BLaER1 treated with 17β-estradiol and CSF1 and Interleukin-3, amounts not matched to agents 10 nM and 100 nM (cell line): Measurements from ENCODE around the gene TOR1A.
A peak's percentile ranks its signal among the peaks of the same experiment; 100 is the strongest.

Experiments used
- H3K27ac ChIP-seq, 11 experiments: shearing (Covaris generic); formaldehyde crosslinking; 2 replicates each; pipeline ENCODE4 v1.8.1; 2022
- H3K27me3 ChIP-seq, 11 experiments: shearing (Covaris generic); formaldehyde crosslinking; 2 replicates each; pipeline ENCODE4 v1.8.1; 2022
- H3K36me3 ChIP-seq, 11 experiments: shearing (Covaris generic); formaldehyde crosslinking; 2 replicates each; pipeline ENCODE4 v1.8.1; 2022
- H3K4me1 ChIP-seq, 10 experiments: shearing (Covaris generic); formaldehyde crosslinking; 2 replicates each; pipeline ENCODE4 v1.8.1; 2022
- H3K4me2 ChIP-seq, 11 experiments: shearing (Covaris generic); formaldehyde crosslinking; 2 replicates each; pipeline ENCODE4 v1.8.1; 2022
- H3K4me3 ChIP-seq, 10 experiments: shearing (Covaris generic); formaldehyde crosslinking; 2 replicates each; pipeline ENCODE4 v1.8.1; 2022
- H3K9ac ChIP-seq, 11 experiments: shearing (Covaris generic); formaldehyde crosslinking; 2 replicates each; pipeline ENCODE4 v1.8.1; 2022
- H3K9me3 ChIP-seq, 11 experiments: shearing (Covaris generic); formaldehyde crosslinking; replicated peaks in 1 of 11; 2 replicates each; pipeline ENCODE4 v1.8.1; 2022
- H4K20me1 ChIP-seq, 11 experiments: shearing (Covaris generic); formaldehyde crosslinking; 2 replicates each; pipeline ENCODE4 v1.8.1; 2022
- Cebpa-rat ChIP-seq, 11 experiments: shearing (Covaris generic); IDR thresholded peaks; 2 replicates each; pipeline ENCODE4 v1.8.1; 2022

Gene TOR1A

DNA sequence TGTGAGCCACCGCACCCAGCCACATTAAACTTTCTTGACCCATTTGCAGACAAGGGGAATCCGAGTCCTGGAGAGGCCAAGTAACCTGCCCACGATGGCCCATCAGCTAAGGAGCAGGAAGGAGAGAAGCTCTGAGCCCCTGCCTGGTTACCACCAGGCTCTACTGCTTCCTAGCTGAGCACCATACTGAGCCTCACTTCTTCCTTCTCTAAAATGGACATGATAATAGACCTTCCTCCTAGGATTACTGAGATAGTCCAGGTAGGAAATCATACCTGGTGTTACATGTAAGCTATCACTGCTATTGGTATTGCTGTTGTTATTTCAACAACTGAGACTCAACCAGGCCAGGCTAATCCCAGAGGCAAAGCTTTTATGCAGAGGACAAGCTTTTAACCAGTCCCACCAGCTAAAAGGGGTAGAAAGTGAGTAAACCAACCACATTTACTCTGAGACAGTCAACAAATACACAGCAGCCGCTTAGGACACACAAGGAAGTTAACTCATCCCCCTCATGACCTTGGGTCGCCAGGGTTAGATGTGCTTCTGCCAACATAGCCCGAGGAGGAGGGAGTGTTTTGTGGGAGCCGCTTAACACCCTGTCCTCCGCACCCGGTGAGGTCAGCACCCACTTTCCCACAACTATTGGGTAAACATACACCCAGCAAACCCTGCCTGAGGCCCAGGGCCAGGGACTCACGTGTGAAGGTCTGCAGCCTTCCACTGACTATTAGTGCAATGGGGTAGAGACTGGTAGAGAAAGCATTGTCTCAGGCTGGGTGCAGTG is 50.5 kb downstream of the TOR1A start:
- Histone ChIP-seq H3K4me3 (no peak overlapping the region), H3K4me2 (peak overlapping the region in 10 of 11 experiments; percentile 0 to 80 (median 67); a peak in 19 of 22 replicates), H3K27me3 (peaks cover 0 to 7% (median 0%) of the 10 kb centered on the region in 11 experiments; a peak in 5 of 22 replicates), H3K36me3 (no peaks in the 10 kb centered on the region), H3K4me1 (peaks cover 38 to 76% (median 52%) of the 10 kb centered on the region in 10 experiments), H3K9ac (peak overlapping the region in 6 of 11 experiments; percentile 0 to 48 (median 32); a peak in 9 of 22 replicates), H3K9me3 (no peaks in the 10 kb centered on the region), H3K27ac (peak overlapping the region in 10 of 11 experiments; percentile 13 to 74 (median 52); a peak in 18 of 22 replicates), H4K20me1 (no peaks in the 10 kb centered on the region)
- no peak for TF ChIP-seq Cebpa-rat (IDR thresholded peaks at IDR 0.05)

DNA sequence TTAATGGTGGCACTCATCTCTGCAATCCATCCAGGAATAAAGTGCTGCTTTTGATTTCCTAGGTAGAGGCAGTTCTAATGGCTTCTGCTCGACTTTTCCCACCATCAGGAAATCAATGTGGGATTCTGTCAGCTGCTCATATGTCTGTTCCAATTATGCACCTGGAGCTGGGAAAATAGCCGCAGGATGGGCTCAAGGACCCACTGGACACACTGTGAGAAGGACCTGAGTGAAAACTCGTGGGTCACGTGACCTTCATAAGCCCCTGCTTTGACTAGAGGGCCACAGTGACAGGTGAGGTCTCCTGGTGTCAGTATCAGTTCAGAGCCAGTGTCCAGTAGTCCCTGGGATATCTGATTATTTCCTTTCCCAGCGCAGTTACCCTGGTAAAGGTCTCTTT is 53.2 kb downstream of the TOR1A start:
- no peak overlapping the region for H3K9ac ChIP-seq

DNA sequence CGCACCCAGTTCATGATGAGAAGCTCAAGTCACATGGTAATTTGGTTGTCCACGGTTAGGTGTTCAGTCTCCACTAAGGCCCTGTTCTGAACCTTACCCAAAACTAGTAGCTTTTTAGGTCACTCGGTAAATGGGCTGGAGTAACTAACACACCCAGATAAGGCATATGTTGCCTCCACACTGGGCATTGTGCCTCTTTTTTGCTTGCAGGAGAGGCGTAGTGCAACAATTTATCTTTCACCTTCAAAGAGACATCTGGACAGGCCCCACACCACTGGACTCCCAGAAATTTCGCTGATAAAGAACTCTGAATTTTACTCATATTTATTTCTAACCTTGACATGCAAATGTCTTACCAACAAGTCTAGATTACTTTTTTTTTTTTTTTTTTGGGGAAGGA is 54.3 kb downstream of the TOR1A start:
- no peak for TF ChIP-seq Cebpa-rat (IDR thresholded peaks at IDR 0.05)
- Histone ChIP-seq H3K4me2 (no peak overlapping the region), H3K27me3 (peaks cover 0 to 2% (median 0%) of the 10 kb centered on the region in 11 experiments; a peak in 5 of 22 replicates), H4K20me1 (no peaks in the 10 kb centered on the region), H3K27ac (0 out of 22 replicates have a peak overlapping the region, but pooled peaks of 2 of the 11 experiments have one; percentile 2 to 11), H3K9me3 (no peaks in the 10 kb centered on the region), H3K4me1 (peaks cover 3 to 67% (median 28%) of the 10 kb centered on the region in 10 experiments), H3K4me3 (no peak overlapping the region), H3K36me3 (no peaks in the 10 kb centered on the region), H3K9ac (no peak overlapping the region)

More for the DNA sequence above, 53.2 kb downstream of the TOR1A start:
- H3K4me2 ChIP-seq: no peak overlapping the region
- peaks cover 13 to 67% (median 30%) of the 10 kb centered on the region in 10 experiments for H3K4me1 ChIP-seq
- no peak overlapping the region for H3K4me3 ChIP-seq
- H3K36me3 ChIP-seq: no peaks in the 10 kb centered on the region
- peaks cover 0 to 7% (median 0%) of the 10 kb centered on the region in 11 experiments; a peak in 5 of 22 replicates for H3K27me3 ChIP-seq
- no peak overlapping the region for H3K27ac ChIP-seq
- no peaks in the 10 kb centered on the region for H4K20me1 ChIP-seq
- H3K9me3 ChIP-seq: no peaks in the 10 kb centered on the region
- no peak for TF ChIP-seq Cebpa-rat (IDR thresholded peaks at IDR 0.05)

DNA sequence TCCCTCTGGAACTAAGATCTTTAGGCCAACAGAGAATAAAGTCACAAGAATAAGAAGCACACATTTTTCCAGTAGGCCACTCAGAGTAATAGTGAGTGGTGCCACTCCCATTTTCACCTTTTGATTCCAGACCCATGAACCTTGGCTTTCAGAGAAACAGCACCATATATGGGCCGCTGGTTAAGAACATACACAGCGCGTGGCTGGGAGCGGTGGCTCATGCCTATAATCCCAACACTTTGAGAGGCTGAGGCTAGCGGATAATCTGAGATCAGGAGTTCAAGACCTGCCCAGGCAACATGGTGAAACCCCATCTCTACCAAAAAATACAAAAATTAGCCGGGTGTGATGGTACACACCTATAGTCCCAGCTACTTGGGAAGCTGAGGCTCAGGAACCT is 55.5 kb downstream of the TOR1A start:
- no peaks in the 10 kb centered on the region for H3K27me3 ChIP-seq
- H3K4me3 ChIP-seq: no peak overlapping the region
- no peaks in the 10 kb centered on the region for H3K9me3 ChIP-seq
- H3K9ac ChIP-seq: no peak overlapping the region
- H3K36me3 ChIP-seq: no peaks in the 10 kb centered on the region
- TF ChIP-seq Cebpa-rat (IDR thresholded peaks at IDR 0.05): no peak
- peaks cover 0 to 68% (median 30%) of the 10 kb centered on the region in 10 experiments; a peak in 17 of 20 replicates for H3K4me1 ChIP-seq
- no peak overlapping the region; a peak in 1 of 22 replicates for H3K27ac ChIP-seq
- no peaks in the 10 kb centered on the region for H4K20me1 ChIP-seq
- H3K4me2 ChIP-seq: no peak overlapping the region

DNA sequence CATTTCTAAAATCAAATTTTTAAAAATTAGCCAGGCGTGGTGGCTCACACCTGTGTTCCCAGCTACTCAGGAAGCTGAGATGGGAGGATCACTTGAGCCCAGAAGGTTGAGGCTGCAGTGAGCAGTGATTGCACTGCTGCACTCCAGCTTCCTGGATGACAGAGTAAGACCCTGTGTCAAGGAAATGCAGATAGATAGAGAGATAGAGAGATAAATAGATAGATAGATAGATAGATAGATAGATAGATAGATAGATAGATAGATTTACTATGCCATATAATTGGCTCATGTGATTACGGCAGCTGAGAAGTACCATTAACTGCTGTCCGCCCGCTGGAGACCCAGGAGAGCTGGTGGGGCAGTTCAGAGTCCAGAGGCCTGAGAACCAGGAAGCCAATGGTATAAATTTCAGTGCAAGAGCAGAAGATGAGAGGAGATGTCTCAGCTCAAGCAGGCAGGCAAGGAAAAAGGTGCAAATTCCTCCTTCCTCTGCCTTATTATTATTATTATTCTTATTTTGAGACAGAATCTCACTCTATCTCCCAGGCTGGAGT is 58.1 kb downstream of the TOR1A start:
- Histone ChIP-seq H3K4me1 (peaks cover 9 to 76% (median 48%) of the 10 kb centered on the region in 10 experiments), H3K27ac (peak overlapping the region in 2 of 11 experiments; percentile 6 to 83; a peak in 3 of 22 replicates), H3K36me3 (no peaks in the 10 kb centered on the region), H3K9me3 (no peaks in the 10 kb centered on the region), H3K9ac (no peak overlapping the region), H4K20me1 (no peaks in the 10 kb centered on the region), H3K4me2 (peak overlapping the region in 6 of 11 experiments; percentile 2 to 88 (median 38); a peak in 9 of 22 replicates), H3K27me3 (no peaks in the 10 kb centered on the region), H3K4me3 (no peak overlapping the region)
- TF ChIP-seq Cebpa-rat (IDR thresholded peaks at IDR 0.05): no peak

DNA sequence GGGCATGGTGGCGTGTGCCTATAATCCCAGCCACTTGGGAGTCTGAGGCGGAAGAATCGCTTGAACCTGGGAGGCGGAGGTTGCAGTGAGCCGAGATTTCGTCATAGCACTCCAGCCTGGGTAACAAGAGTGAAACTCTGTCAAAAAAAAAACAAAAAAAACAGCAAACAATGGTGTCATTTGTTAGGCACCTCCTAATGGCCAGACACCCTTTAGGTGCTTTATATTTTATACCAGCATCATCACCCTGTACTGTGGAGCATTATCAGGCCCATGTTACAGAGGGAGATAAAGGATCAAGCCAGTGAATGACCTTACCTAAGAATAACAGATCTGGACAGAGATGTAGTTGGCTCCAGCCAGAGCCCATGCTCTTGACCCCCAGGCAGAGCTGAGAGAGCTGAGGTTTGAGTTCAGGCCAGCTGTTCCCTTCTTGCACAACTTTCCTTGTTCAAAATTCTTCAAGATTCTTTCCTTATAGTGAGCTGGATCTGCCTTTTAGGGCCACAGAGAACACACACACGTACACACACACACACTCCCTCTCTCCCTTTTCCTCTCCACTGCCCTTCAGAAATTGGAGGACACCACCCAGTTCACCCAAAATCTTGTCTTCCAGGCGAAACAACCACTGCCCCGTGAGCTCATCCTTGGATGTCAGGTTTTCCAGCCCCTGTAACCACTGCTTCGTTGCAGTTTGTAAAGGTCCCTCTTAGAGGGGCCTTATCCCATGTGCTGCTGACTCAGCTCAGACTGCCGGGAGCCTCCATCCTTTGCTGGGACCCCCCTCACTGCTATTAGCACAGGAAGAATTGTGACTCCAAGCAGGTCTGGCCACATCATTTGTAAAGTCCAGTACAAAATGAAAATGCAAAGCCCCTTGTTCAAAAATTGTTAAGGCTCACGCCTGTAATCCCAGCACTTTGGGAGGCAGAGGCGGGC is 60.7 kb downstream of the TOR1A start:
- Histone ChIP-seq H3K4me1 (peaks cover 11 to 91% (median 70%) of the 10 kb centered on the region in 10 experiments), H3K4me2 (peak overlapping the region in 10 of 11 experiments; percentile 57 to 88 (median 74); a peak in 19 of 22 replicates), H3K9ac (peak overlapping the region in 9 of 11 experiments; percentile 7 to 66 (median 56); a peak in 14 of 22 replicates), H3K27me3 (no peaks in the 10 kb centered on the region), H3K27ac (peak overlapping the region in 10 of 11 experiments; percentile 45 to 85 (median 73); a peak in 19 of 22 replicates), H4K20me1 (no peaks in the 10 kb centered on the region), H3K4me3 (0 out of 20 replicates have a peak overlapping the region, but pooled peaks of 1 of the 10 experiments have one; percentile 12), H3K36me3 (no peaks in the 10 kb centered on the region), H3K9me3 (no peaks in the 10 kb centered on the region)
- TF ChIP-seq Cebpa-rat (IDR thresholded peaks at IDR 0.05): peak in 1 of 11 experiments; percentile 7; a peak in 2 of 22 replicates
